GM12801 (cell line): ENCODE results near the gene SDK1.

ENCODE experiments used
- TF ChIP-seq, protein P1 (sequence below): IDR thresholded peaks from one replicate; pipeline ENCODE4 v1.5.1; 2011; ENCODE audit warnings: control low read depth; ENCODE audit not compliant: insufficient read length; ENCODE audit errors: extremely low read depth

Gene SDK1

DNA sequence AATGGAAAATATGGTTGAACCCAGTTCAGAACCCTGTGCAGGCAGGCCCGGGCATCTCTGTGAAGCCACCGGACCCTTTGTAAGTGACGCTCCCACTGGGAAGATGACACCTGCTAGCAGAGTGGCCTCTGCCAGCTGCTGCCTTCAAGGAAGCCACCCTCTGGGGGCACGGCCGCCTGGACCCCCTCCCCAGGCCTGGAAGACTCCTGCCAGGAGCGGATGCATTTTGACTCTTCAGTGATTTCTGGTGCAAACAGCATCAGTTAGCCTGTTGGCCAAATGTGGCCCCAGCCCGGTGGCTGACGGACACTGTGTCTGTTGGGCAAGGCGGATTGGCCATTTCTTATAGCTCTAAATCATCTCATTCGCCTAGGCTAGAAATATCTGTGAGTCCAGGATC lies 867.0 kb downstream of the SDK1 start:
- TF ChIP-seq, protein P1, sequence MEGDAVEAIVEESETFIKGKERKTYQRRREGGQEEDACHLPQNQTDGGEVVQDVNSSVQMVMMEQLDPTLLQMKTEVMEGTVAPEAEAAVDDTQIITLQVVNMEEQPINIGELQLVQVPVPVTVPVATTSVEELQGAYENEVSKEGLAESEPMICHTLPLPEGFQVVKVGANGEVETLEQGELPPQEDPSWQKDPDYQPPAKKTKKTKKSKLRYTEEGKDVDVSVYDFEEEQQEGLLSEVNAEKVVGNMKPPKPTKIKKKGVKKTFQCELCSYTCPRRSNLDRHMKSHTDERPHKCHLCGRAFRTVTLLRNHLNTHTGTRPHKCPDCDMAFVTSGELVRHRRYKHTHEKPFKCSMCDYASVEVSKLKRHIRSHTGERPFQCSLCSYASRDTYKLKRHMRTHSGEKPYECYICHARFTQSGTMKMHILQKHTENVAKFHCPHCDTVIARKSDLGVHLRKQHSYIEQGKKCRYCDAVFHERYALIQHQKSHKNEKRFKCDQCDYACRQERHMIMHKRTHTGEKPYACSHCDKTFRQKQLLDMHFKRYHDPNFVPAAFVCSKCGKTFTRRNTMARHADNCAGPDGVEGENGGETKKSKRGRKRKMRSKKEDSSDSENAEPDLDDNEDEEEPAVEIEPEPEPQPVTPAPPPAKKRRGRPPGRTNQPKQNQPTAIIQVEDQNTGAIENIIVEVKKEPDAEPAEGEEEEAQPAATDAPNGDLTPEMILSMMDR: no peak

DNA sequence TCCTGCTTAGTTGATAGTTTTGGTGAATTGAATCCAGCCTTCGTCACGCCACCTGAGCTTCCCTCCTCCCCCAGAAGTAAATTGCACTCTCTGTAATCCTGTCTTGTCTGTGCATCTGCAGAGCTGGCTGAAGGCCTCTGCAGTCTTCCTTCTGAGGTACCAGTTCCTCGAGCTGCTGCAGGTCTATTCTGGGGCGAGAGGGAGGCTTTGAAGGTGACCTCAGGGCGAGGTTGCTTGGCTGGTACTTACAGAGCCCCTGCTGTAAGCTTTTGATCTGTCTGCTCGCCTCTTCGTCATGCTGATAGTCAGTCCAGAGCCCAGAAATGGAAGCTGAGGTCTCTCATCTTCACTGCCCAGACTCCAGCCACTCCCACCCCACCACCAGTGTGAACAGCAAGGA lies 867.5 kb downstream of the SDK1 start:
- TF ChIP-seq, protein P1: no peak

DNA sequence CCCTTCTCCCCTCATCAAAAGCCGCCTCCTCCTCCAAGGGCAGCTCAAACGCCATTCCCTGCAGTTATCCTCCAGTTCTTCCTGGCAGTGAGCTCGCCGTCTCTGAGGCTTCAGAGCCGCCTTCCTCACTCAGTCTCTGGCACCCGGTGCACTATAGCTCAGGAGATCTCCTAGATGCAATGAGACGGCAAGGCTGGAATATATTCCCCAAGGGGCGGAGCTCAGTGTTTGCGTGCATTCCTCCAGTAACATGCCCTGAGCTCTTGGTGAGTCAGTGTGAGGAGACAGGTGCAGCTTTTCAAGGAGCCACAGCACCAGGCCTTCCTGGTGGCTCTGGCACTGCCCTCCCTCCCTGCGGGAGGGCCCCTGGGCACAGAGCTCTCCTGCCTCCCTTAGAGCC lies 868.4 kb downstream of the SDK1 start:
- TF ChIP-seq, protein P1: no peak

DNA sequence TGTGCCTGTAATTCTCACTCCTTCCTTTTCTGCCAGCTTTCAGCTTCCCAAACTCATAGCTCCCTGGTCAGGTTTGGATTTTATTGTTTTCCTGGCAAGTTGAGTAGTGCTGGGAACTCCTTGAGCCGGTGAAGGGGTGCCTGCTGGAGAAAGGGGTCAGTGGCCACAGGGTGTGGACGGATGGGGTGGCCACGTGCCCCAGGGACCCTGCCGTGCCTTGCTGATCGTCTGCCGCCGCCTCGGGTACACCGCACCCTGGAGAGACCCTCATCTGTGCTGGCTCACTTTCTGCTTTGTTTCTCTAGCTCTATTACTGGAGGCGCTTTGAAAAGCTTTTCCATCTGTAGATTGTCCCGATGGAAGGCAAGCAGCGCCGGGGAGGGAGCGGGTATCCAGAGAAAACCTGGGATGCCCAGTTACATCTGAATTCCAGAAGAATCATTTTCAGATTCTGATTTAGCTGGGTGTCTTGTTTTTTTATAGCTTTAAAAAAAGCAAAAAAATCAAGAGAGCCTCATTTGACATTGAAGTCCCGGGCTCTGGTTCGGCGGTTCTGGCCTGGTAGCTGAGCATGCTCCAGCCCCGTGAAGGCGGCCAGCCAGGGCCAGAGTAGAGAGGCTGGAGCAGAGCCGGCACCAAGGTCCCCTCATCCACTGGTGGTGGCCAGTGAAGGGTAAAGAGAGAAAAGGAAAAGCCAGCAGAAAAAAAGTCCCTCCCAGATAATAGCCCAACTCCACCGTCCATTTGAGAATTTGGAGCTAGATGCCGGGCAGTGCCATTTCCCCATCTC lies 870.1 kb downstream of the SDK1 start:
- TF ChIP-seq, protein P1: no peak

DNA sequence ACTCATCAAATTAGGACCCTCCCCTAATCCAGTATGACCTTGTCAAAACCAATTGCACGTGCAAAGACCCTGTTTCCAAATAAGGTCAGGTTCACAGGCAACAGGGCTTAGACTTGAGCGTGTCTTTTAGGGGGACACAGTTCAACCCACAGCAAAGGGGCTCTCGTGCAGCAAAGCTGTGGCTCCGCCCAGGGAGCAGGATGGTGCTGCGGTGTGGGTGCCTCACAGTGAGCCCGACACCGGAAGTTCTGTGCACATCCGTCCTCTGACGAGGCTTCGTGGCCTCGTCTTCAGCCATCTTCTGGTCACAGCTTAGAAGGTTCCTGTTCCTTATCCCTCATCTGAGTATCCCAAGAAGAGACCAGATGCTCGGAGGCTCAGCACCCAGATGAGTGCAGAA lies 871.8 kb downstream of the SDK1 start:
- TF ChIP-seq, protein P1: no peak

DNA sequence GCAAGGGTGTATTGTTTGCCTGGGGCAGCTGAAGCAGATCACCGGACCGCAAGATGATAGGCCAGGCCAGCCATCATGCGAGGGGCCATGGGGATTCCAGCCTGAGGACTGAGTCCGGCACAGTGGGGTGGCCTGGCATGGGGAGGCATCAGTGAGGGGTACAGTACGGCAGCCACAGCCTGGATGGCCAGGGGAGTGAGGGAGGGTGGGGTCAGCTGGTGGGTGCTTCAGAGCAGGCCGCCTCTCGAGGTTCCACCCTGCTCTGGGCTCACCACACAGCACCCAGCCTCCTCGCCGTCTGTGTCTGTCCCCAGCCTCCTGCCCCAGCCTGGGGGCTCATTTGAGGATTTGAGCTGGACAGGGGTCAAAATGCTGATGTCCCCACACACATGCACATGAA lies 872.6 kb downstream of the SDK1 start:
- TF ChIP-seq, protein P1: no peak

DNA sequence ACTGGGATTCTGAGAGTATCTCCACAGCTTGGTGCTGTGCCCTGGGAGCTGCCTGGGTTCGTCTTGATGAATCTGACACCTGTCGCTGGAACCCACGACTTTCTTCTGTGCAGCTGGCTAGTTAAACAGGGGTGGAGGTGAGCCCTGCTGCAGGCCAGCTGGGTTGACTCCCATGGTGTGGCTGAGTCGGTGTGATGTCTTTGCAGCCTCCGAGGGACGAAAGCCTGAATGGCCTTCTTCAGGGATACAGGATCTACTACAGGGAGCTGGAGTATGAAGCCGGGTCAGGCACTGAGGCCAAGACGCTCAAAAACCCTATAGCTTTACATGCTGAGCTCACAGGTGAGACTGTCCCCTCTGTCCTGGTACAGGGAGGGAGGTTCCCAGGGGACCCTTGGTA lies 873.0 kb downstream of the SDK1 start:
- TF ChIP-seq, protein P1: no peak
